Measurements from ENCODE around the gene NDUFAF5.

DNA sequence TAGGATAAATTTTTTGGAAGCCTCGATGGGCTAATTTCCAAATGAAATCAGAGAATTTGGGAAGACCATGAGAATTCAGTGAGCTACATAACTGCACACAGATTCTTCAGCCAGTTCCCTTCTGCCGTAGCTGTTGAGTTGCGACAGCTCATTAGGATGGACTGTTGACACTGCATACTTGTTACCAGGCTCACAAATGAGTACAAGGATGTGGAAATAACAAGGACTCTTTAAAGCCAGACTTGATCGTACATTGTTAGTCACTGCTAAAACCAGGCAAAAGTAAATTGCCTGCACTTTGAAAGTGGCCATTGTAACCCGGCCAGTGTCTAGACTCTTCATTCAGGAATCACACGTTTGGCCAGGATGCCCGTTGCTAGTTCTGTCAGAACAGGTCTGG lies 37.0 kb downstream of the NDUFAF5 start:
- TF ChIP-seq, protein P1, sequence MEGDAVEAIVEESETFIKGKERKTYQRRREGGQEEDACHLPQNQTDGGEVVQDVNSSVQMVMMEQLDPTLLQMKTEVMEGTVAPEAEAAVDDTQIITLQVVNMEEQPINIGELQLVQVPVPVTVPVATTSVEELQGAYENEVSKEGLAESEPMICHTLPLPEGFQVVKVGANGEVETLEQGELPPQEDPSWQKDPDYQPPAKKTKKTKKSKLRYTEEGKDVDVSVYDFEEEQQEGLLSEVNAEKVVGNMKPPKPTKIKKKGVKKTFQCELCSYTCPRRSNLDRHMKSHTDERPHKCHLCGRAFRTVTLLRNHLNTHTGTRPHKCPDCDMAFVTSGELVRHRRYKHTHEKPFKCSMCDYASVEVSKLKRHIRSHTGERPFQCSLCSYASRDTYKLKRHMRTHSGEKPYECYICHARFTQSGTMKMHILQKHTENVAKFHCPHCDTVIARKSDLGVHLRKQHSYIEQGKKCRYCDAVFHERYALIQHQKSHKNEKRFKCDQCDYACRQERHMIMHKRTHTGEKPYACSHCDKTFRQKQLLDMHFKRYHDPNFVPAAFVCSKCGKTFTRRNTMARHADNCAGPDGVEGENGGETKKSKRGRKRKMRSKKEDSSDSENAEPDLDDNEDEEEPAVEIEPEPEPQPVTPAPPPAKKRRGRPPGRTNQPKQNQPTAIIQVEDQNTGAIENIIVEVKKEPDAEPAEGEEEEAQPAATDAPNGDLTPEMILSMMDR (IDR thresholded peaks at IDR 0.05), result no peak
- TF ChIP-seq EP300 (IDR thresholded peaks at IDR 0.05) (no peak), POLR2A (IDR thresholded peaks at IDR 0.05) (no peak)

All from tibial nerve (tissue), 4 donors.